ENCODE results near the gene RUNDC1.
"Not testable (repeated sequence)": the region's sequence is repeated elsewhere in the genome, so short reads cannot be mapped to it uniquely, and the experiment has no call there.

Gene RUNDC1

DNA sequence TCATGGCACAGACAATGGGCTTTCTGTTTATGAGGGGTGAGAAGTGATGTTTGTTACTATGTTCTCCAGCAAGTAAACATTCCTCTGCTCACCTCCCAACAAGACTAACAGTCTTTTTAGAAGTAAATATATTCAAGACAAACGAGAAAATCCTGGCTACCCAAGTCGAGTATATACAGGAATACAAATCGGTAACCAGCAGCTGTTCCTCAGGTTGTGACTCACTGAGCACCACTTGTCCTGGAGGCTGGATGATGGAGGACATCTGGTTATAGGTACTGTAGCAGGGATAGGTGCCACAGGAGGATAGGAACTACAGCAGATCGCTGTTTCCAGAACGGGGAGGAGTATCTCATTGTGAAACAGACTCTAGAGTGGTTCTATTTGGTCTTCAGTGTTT is 12.5 kb downstream of the RUNDC1 start:
- DNase-seq, result no peak

DNA sequence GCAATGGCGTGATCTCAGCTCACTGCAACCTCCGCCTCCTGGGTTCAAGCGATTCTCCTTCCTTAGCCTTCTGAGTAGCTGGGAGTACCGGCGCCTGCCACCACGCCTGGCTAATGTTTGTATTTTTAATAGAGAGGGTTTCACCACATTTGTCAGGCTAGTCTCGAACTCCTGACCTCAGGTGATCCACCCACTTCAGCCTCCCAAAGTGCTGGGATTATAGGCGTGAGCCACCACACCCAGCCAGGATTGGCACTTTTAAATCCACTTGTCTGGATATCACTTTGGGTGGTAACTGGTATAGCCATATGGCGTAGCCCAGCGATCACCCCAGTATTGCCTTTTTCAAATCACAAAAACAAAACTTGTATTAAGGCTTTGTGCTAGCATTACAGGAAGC is 13.5 kb downstream of the RUNDC1 start:
- not testable (repeated sequence) for DNase-seq

DNA sequence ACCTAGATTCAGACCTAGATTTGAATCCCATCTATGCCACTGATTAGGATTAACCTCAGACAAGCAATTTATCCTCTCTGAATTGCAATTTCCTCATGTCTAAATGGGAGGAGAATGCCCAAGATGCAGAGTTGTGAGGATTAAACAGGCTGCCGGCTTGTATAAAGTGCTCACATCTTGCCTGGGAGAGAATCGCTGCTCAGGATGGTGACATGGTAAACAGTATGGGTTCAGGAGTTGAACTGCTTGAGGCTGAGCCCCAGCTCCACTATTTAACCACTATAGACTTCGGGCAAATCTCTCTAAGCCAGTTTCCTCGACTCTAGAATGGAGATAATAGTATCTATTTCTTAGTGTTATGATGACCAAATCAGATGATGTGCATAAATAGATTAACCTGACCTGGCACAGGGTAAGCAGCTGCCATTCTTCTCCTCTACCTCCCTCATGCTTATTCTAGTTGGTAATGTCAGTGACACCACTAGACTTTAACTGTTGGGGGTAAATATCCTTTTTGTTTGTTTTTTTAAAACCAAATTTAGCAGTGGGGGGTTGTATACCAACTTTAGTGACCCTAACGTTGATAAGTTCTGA is 17.1 kb downstream of the RUNDC1 start:
- no peak for DNase-seq

DNA sequence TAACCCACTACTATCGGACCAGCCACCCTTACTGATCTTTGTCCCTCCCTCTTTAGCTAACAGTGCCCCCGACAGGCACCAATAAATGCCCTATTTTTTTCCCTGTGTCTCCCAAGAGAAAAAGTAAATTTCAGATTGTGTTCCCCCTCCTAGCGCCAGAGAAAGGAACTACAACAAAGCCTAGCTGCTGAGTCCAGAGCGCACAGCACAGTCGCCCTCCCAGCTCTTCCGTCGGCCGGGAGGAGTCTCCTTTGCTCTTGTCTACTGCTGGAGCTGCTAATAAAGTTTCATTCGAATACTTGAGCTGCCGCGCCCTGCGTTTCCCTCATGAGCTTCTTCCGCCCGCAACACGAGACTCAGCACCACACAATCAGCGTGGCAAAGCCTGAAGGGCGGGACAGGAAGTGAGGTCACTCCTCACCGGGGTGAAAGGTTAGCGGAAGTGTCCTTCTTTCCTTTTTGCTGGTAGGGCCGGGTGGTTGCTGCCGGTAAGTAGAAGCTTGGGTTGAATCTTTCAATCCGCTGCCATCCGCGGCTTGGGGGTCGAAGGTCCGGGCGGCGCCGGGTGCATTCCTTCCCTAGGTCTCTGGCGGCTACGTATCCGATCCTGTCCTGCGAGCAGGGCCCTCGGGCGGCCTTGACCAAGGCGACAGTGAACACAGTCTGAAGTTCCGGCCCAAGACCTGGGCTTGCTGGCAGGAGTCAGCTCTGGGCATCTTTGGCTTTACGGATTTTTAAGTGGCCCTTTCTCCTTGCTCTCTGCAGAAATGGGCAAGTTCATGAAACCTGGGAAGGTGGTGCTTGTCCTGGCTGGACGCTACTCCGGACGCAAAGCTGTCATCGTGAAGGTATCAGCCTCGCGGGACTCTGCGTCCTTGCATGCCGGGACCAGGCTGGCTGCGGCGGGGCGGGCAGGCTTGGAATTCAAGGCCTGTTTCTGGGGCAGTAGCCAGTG is 17.9 kb downstream of the RUNDC1 start, which contains the start of gene RPL27:
TSS of gene RPL27 (plus strand) at position 436 of the 955 bp plus-strand sequence. CDS start at position 768, 332 bp downstream.
- DNase-seq, result peak; percentile 99

DNA sequence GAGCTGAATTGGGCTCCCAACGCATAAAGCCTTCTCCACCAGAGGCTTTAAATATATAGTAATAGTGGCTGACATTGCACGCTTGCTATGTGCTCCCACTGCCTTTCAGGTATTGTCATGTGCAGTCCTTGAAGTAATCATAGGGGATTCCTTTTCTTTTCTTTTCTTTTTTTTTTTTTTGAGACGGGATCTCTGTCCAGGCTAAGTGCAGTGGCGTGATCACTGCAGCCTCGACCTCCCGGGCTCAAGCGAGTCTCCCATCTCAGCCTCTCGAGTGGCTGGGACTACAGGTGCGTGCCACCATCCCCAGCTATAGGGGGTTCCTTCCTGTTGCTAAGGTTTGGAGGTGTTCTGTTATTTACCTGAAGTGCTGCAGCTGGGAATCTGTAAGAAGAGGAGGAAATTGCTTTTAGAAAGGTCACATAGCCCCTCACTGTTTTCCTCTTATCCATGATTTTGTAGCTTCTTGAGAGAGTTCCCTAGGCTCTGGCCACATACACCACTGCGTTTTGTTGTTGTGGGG is 18.7 kb downstream of the RUNDC1 start:
- no peak for DNase-seq

DNA sequence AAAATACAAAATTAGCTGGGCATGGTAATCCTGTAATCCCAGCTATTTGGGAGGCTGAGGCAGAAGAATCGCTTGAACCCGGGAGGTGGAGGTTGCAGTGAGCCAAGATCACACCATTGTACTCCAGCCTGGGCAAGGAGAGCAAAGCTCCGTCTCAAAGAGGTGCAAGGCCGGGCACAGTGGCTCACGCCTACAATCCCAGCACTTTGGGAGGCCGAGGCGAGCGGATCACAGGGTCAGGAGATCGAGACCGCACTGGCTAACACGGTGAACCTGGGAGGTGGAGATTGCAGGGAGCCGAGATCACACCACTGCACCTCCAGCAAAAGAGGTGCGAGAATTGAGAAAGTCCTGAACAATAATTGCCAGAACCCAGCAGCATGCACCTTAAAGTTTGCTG is 20.5 kb downstream of the RUNDC1 start:
- DNase-seq, result not testable (repeated sequence)

DNA sequence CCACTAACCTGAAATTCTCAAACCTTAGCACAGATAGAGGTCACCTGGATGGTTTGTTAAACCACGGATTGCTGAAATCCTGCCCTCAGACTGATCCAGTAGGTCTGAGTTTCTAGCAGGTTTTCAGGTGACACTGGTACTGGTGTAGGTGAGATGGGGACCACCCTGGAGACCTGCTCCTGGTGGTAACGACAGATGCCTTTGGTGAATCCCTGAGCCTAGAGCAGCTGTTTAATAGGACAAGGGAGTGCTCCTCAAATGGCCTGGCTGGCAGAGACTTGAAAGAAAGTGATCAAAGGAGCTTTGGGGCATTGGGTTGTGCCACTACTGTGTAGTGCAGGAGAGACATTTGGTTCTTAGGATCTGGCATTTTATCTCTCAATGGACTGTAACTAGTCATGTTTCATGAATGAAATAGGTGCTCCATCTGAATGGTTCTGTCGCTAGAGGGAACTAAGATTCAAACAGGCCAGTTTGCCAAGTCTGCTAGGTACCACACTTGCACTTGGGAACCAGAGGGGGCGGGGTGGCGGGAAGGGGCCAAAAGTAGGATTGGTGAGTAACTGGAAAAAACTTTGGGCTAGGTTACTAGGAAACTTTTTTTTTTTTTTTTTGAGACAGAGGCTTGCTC is 23.3 kb downstream of the RUNDC1 start:
- no peak for DNase-seq

DNA sequence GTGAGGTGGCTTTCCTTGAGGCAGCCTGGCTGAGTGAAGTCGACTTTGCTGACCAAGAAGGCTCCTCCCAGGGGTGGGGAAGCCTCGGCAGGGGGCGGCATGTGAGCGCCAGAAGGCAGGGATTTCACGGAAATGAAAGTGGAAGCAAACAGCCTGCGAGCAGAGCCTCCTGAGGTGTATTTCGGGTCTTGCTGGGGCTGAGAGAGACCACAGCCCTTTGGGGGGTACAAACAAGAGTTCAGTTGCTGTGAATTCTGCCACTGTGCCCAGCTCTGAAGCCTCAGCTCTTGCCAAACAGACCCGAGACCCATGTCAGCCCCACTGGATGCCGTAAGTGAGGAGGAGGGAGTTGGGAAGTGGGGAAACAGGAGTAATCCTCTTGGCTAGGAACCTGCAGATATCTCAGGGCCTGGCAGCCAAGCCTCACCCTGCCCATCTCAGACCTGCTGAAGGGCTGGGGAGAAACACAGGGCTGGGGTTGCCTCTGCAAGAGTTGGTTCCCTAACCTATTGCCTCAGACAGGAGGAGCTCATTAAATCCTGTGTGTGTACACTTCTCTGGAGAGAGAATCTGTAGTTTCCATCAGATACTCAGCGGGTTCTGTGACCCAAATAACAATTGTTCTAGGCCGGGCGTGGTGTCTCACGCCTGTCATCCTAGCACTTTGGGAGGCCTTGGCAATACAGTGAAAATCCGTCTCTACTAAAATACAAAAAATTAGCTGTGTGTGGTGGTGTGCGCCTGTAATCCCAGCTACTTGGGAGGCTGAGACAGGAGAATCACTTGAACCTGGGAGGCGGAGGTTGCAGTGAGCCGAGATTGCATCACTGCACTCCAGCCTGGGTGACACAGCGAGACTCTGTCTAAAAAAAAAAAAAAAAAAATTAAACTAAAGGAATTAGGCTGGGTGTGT is 26.5 kb downstream of the RUNDC1 start, which contains the start of gene IFI35:
TSS of gene IFI35 (plus strand) at position 146 of the 913 bp plus-strand sequence. CDS start at position 310, 164 bp downstream.
- peak; percentile 54 to 63 for DNase-seq

DNA sequence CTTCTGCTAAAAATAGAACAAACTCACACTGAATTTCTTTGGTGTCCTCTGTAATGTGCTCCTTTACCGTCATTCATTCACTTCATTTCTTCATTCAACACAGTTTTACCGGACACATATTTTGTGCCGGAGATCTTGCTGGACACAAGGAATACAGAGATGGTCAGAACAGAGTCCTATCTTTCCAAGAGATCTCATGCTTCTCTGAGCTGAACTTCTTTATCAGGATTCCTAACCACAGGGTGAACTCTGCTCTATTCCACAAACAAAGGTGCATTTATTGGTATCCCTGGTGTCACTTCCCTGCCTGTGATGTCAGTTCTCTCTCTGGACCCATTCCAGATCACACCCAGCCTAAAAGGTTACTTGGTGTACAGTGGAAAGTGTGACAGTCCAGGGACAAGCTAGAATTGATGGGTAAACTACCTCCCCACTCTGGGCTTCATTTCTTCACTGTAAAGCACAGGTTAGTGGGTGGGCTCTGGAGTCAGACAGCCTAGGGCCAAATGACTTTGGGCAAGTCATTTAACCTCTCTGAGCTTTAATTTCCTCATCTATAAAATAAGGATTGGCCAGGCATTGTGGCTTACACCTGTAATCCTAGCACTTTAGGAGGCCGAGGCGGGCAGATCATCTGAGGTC is 30.4 kb downstream of the RUNDC1 start:
- DNase-seq, result no peak

DNA sequence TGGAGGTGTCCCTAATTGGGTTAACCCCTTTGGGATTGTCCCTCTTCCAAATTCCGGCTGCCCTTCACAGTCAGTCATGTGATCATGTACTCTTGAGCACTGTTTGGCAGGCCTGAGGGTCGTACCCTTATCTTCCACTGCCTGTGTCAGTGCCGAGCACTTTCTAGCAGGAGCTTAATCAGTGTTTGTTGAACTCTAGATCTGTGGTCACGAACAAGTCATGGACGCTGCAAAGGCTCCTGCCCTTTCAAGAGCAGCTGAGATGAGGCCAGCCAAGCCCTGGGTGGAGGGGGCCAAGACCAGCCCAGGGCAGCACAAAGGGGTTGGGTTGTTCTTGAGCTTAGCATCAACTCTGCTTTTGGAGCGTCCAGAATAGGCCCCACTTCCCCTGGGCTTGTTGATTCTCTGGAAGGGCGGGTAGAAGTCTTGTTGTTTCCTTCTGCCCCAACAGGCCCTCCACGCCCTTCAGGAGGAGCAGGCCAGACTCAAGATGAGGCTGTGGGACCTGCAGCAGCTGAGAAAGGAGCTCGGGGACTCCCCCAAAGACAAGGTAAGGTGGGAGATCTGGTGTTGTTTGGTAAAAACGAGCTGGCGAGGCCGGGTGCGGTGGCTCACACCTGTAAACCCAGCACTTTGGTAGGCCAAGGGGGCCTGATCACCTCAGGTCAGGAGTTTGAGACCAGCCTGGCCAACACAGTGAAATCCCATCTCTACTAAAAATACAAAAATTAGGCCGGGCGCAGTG is 31.5 kb downstream of the RUNDC1 start:
- DNase-seq, result no peak

DNA sequence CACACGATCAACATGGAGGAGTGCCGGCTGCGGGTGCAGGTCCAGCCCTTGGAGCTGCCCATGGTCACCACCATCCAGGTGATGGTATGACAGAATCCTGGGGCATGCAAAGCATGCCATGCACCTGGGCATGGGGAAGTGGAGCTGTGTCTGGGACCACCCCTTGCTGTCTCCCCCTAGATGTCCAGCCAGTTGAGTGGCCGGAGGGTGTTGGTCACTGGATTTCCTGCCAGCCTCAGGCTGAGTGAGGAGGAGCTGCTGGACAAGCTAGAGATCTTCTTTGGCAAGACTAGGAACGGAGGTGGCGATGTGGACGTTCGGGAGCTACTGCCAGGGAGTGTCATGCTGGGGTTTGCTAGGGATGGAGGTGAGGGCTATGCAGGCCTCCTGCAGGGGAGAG is 32.9 kb downstream of the RUNDC1 start:
- no peak for DNase-seq

DNA sequence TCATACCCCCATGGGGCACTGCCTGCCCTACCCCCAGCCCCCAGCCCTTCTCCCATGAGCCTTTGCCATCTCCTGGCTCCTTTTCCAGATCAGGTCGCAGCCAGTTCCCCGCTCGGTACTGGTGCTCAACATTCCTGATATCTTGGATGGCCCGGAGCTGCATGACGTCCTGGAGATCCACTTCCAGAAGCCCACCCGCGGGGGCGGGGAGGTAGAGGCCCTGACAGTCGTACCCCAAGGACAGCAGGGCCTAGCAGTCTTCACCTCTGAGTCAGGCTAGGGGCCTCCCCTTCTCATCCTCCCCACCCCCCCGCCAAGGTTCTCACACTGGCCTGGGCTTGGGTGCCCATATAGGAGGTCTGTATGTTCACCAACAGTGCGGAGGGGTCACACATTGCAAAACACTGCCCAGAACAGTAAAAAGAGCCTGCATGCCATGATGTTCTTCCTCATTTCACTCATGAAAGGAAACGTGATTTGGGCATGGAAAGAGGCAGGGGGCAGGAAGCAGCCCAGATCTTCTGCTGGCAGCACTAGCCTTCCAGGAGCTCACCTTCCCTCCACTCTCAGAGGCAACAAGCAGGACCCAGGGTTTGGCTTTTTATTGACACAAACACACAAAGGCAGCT is 33.8 kb downstream of the RUNDC1 start:
- DNase-seq, result no peak

DNA sequence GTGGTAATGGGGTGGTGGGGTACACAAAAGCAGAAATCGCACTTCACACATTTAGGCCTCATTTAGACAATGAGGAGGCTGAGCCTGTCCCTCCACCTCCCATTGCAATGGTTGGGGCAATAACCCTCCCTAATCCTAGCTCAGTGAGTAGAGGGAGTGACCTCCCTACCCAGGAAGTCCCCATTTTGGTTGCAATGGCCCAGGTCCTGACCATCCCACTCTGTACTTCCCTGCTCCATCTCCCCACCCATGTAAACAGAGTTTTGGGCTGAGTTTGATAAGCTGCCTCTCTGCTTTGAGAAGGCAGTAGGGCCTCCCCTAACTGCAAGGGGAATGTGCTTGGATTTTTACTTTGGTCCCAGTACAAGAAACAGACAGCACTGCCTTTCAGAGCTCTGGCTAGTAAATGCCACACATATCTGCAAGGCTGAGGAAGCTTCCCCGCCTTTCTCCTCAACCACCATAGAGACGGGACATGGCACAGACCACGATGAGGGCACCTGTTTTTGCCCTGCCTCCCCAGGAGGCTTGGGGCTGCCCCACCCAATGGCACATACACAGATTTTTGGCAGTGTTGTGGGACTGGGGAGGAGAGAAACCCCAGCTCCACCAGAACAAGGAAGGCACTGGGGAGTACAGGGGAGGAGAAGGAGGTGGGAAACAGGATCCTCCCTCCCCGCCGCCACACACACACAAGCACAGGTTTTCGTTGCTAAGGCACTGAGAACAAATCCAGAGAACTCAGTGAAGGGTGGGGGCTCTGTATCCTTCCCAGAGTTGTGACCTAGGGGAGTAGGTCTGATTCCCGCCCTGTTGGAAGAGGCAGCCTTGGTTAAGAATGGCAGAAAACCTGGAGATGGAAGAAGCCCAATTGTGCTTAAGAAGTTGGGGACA is 34.5 kb downstream of the RUNDC1 start:
- DNase-seq, result no peak

DNA sequence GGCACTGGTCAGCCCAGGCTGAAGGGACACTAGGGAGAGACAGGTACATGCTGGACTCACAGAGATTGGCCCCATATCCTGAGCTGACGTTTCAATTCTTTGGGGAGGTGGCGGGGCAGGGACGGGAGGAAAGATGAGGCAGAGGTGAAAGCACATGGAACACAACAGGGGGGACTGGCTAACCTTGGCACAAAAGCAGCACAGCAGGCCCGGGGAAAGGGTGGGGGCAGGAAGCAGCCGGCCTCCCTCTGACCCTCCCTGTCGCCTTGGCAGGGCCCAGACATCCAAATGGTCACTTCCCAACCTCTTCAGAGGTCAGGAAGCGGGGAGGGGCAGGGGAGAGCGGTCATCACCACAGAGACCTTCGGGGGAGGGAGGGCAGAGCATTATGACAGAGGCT is 35.2 kb downstream of the RUNDC1 start:
- no peak for DNase-seq

DNA sequence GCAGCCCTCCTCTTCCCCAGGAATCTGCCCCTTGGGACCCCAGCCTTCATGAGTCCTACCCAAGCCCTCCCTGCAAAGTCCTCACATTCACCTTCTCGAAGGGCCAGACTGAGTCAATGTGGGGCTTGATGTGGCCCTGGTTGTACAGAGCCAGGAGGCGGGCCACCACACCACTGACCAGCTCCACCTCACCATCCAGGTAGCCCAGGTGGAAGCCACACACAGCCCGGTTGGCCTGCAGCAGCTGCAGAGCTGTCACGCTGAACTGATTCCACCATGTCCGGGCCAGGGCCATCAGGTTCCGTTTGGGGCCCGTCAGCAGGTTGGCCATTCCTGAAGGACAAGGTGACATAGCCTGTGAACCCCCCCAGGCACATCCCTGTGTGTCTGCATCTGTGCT is 35.9 kb downstream of the RUNDC1 start:
- DNase-seq, result no peak

DNA sequence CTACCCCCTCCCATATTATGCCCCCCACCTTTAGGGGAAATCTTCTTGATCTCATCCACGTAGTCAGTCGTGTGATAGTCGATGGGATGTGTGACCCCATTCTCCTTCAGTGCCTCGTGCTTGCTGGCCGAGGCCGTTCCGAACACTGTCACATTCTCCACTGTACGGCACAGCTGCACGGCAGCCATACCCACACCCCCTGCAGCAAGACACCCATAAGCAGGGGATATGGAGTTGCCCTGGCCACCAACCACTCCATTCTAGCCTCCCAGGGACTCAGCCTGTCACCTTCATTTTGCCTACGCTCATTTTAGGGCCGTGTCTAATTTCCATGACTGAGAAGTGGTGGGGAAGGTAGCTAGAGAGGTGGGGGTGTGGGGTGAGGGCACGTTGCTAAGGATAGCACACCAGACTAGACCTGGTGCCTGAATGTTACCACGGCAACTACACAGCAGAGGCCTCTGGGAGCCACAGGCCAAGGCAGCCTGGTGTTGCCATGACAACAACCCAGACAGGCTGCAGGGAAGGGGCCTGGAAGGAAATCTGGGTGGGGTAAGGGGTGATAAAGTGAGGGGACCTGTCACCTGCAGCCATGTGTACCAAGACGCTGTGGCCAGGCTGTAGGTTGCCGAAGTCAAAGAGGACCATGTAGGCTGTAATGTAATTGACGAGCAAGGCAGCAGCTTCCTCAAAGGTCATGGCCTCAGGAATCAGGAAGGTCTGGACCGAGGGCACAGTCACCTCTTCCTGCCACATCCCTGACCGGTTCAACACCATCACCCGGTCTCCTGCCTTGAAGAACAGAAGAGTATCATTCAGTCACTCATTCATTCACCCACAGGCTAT is 37.9 kb downstream of the RUNDC1 start:
- no peak for DNase-seq

DNA sequence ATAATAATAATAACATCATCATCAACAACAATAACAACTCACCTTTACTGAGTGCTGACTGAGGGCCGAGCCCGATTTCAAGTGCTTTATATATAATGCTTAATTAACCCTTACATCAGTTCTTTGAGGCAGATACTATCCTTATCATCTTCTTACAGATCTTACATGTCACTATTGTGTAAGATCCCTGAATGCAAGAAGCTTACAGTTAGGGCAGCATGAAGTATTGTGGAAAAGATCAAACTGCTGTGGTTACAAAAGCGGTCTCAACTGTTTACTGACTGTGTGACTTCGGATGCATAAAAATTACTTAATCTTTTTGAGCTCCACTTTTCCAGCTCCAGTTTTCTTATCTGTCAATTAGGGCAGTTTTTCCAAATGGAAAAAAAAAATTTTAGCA is 38.6 kb downstream of the RUNDC1 start:
- DNase-seq, result no peak

DNA sequence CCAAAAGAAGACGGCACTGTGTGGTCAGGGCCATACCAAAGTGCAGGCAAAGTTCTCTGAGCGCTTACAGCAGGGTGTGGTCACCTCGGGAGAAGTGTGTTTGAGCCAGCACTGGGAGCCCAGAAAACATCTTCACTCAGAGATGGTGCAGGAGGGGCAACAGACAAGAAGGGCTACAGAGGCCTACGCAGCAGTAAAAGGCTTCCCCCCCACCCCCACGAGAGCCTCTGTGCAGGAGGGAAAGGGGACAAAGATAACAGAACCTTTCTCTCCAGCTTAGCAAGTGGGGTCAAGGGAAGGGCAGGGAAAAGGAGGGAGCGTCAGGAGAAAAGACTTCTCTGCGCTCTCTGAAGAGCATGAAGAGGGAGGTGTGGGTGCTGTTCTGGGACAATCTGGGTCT is 39.1 kb downstream of the RUNDC1 start:
- no peak for DNase-seq
